GM23338 (cell line): ENCODE results near the gene PRDM2.

Experiments used
- CREB1 ChIP-seq: fragments of 250-450 bp; sonication (Bioruptor Pico); IDR thresholded peaks from 2 replicates; pipeline ENCODE4 v1.5.0; 2020; ENCODE audit warnings: low read depth, mild to moderate bottlenecking, moderate library complexity
- CTCF ChIP-seq, 2 experiments: fragments of 200-600 bp in 1 of 2; sonication (generic) in 1 of 2; conservative IDR thresholded peaks; 2 replicates each; pipeline versions ENCODE4 v1.5.1 to v1.6.1; 2016 to 2017; ENCODE audit warnings: antibody characterized with exemption in 2 of 2, low read depth in 2 of 2, mild to moderate bottlenecking in 2 of 2, moderate library complexity in 1 of 2
- EZH2 ChIP-seq: fragments of 200-600 bp; sonication (generic); IDR thresholded peaks from one replicate; pipeline ENCODE4 v1.8.0; 2017; ENCODE audit warnings: antibody characterized with exemption, mild to moderate bottlenecking, low read depth; ENCODE audit not compliant: unreplicated experiment
- EZH2phosphoT487 ChIP-seq: fragments of 200-600 bp; sonication (generic); IDR thresholded peaks from one replicate; pipeline ENCODE4 v1.8.1; 2018; ENCODE audit warnings: antibody characterized with exemption; ENCODE audit not compliant: unreplicated experiment
- JUNB ChIP-seq: IDR thresholded peaks from one replicate; pipeline ENCODE4 v1.6.1; 2016; ENCODE audit warnings: antibody characterized with exemption; ENCODE audit not compliant: unreplicated experiment
- POLR2AphosphoS5 ChIP-seq: IDR thresholded peaks from 2 replicates; pipeline ENCODE4 v1.6.1; 2016; ENCODE audit warnings: antibody characterized with exemption, low read depth
- ZNF114 ChIP-seq: fragments of 250-450 bp; sonication (Bioruptor Pico); IDR thresholded peaks from 2 replicates; pipeline ENCODE4 v1.5.0; 2020; ENCODE audit warnings: mild to moderate bottlenecking, moderate library complexity
- ZNF331 ChIP-seq: fragments of 250-450 bp; sonication (Bioruptor Pico); IDR thresholded peaks from 2 replicates; pipeline ENCODE4 v1.5.0; 2020; ENCODE audit warnings: low read depth, mild to moderate bottlenecking, moderate library complexity
- TF ChIP-seq, protein P1 (sequence below): IDR thresholded peaks from 2 replicates; pipeline ENCODE4 v1.6.1; 2016; ENCODE audit warnings: antibody characterized with exemption
- TF ChIP-seq, protein P2 (sequence below): IDR thresholded peaks from one replicate; pipeline ENCODE4 v1.6.1; 2018; ENCODE audit warnings: antibody characterized with exemption; ENCODE audit not compliant: unreplicated experiment

DNA sequence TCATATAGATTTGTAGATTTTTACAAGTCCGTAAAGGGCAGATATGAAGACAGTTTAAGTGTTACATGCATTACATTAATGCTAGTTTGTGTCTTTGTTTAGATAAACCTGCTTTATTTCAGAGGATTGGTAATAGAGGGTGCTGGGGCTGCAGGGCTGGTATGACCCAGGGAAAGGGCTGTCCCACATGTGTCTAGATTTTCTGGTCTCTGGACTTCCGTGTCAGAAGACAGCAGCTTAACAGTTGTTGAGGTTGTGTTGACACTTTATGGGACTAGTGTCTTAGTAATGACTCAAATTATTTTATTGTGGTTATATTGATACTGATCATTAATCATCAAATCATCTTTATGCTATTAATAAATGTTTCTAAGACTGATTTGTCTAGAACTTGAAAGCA is 10.1 kb downstream of the PRDM2 start:
- TF ChIP-seq CTCF (conservative IDR thresholded peaks at IDR 0.05; ENCODE audit: low read depth in 2 of 2): no peak
- TF ChIP-seq ZNF114 (CRISPR knock-in tag): no peak
- TF ChIP-seq EZH2: no peak
- no peak for TF ChIP-seq CREB1 (CRISPR knock-in tag)
- TF ChIP-seq, protein P1, sequence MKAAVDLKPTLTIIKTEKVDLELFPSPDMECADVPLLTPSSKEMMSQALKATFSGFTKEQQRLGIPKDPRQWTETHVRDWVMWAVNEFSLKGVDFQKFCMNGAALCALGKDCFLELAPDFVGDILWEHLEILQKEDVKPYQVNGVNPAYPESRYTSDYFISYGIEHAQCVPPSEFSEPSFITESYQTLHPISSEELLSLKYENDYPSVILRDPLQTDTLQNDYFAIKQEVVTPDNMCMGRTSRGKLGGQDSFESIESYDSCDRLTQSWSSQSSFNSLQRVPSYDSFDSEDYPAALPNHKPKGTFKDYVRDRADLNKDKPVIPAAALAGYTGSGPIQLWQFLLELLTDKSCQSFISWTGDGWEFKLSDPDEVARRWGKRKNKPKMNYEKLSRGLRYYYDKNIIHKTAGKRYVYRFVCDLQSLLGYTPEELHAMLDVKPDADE: no peak
- TF ChIP-seq, protein P2, sequence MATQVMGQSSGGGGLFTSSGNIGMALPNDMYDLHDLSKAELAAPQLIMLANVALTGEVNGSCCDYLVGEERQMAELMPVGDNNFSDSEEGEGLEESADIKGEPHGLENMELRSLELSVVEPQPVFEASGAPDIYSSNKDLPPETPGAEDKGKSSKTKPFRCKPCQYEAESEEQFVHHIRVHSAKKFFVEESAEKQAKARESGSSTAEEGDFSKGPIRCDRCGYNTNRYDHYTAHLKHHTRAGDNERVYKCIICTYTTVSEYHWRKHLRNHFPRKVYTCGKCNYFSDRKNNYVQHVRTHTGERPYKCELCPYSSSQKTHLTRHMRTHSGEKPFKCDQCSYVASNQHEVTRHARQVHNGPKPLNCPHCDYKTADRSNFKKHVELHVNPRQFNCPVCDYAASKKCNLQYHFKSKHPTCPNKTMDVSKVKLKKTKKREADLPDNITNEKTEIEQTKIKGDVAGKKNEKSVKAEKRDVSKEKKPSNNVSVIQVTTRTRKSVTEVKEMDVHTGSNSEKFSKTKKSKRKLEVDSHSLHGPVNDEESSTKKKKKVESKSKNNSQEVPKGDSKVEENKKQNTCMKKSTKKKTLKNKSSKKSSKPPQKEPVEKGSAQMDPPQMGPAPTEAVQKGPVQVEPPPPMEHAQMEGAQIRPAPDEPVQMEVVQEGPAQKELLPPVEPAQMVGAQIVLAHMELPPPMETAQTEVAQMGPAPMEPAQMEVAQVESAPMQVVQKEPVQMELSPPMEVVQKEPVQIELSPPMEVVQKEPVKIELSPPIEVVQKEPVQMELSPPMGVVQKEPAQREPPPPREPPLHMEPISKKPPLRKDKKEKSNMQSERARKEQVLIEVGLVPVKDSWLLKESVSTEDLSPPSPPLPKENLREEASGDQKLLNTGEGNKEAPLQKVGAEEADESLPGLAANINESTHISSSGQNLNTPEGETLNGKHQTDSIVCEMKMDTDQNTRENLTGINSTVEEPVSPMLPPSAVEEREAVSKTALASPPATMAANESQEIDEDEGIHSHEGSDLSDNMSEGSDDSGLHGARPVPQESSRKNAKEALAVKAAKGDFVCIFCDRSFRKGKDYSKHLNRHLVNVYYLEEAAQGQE: no peak
- TF ChIP-seq POLR2AphosphoS5: no peak
- TF ChIP-seq EZH2phosphoT487: no peak
- no peak for TF ChIP-seq JUNB
- TF ChIP-seq ZNF331: no peak
